Activated CD4-positive, alpha-beta T cell treated with anti-CD3 and anti-CD28 coated beads for 36 hours (primary cell): ENCODE data around the gene AMY1B. TPM values are rescaled to one million over a fixed set of nuclear protein-coding genes. Genes with fewer than 3 reads are reported as not detected.
"Not testable (repeated sequence)": the region's sequence is repeated elsewhere in the genome, so short reads cannot be mapped to it uniquely, and the experiment has no call there.

Experiments used
- ATAC-seq: fragments of 200-7000 bp; cut with Tn5 transposase; one replicate; pipeline ENCODE4 v1.10.0; 2021; ENCODE audit warnings: mild to moderate bottlenecking, moderate library complexity
- CTCF ChIA-PET: fragments of 350-600 bp; sonication (Branson Sonifier 250); formaldehyde crosslinking; loops from one replicate; lab custom pipeline; 2021; ENCODE audit warnings: antibody characterized with exemption; lab: Charles Lee
- POLR2A ChIA-PET: fragments of 350-600 bp; sonication (Branson Sonifier 250); formaldehyde crosslinking; loops from one replicate; lab custom pipeline; 2021; ENCODE audit warnings: antibody characterized with exemption, inconsistent platforms; lab: Charles Lee
- DNase-seq: peaks from one replicate; pipeline ENCODE4 v3.0.0-alpha.2; 2020
- H3K27ac Mint-ChIP-seq: one replicate; pipeline ENCODE4 v1.8.0; 2021; ENCODE audit warnings: mixed read lengths
- H3K27me3 Mint-ChIP-seq: one replicate; pipeline ENCODE4 v1.8.0; 2021; ENCODE audit warnings: mixed read lengths
- H3K36me3 Mint-ChIP-seq: one replicate; pipeline ENCODE4 v1.8.0; 2021; ENCODE audit warnings: low read depth, mixed read lengths
- H3K4me1 Mint-ChIP-seq: one replicate; pipeline ENCODE4 v1.8.0; 2021; ENCODE audit warnings: mixed read lengths
- H3K4me3 Mint-ChIP-seq: one replicate; pipeline ENCODE4 v1.8.0; 2021; ENCODE audit warnings: mild to moderate bottlenecking, moderate library complexity, mixed read lengths
- H3K9me3 Mint-ChIP-seq: one replicate; pipeline ENCODE4 v1.8.0; 2021; ENCODE audit warnings: low read depth, mixed read lengths
- intact Hi-C, 2 experiments: fragments of 100-400 bp; cut with DNase I in 1 of 2; cut with micrococcal nuclease in 1 of 2; formaldehyde crosslinking; loops; one replicate each; pipeline versions ENCODE4 v1.14.2 to v1.15.1; 2022 to 2024; cut with DNase I, micrococcal nuclease
- total RNA-seq, 2 experiments: library from RNA; stranded (reverse); gene quantifications; one replicate each; pipeline ENCODE4 v1.2.3, GENCODE V29; 2021

The AMY1B gene
- not detected for total RNA-seq

- POLR2A ChIA-PET, H3K36me3 Mint-ChIP-seq, CTCF ChIA-PET, H3K4me1 Mint-ChIP-seq, DNase-seq, ATAC-seq, H3K27ac Mint-ChIP-seq, H3K27me3 Mint-ChIP-seq, intact Hi-C loops, H3K9me3 Mint-ChIP-seq, H3K4me3 Mint-ChIP-seq: not testable (repeated sequence)
Measured at GRCh38 chr1:103696110-103696509, at the start of gene AMY1B. TSS of gene AMY1B (minus strand) at chr1:103696210. CDS start at chr1:103695639, 571 bp downstream.

- H3K36me3 Mint-ChIP-seq, result not testable (repeated sequence)
Measured at GRCh38 chr1:103745040-103745439, 49.0 kb upstream of the AMY1B start.

GRCh38 chr1:103744449-103744848, 48.4 kb upstream of the AMY1B start:
- H3K27me3 Mint-ChIP-seq, POLR2A ChIA-PET, H3K36me3 Mint-ChIP-seq, ATAC-seq, CTCF ChIA-PET, H3K4me1 Mint-ChIP-seq, H3K9me3 Mint-ChIP-seq, H3K27ac Mint-ChIP-seq, H3K4me3 Mint-ChIP-seq, DNase-seq, intact Hi-C loops: not testable (repeated sequence)

More at GRCh38 chr1:103745040-103745439, 49.0 kb upstream of the AMY1B start:
- CTCF ChIA-PET, H3K4me3 Mint-ChIP-seq, POLR2A ChIA-PET, H3K9me3 Mint-ChIP-seq, H3K27ac Mint-ChIP-seq, DNase-seq, intact Hi-C loops, H3K4me1 Mint-ChIP-seq, H3K27me3 Mint-ChIP-seq, ATAC-seq: not testable (repeated sequence)

GRCh38 chr1:103738031-103738430, 42.0 kb upstream of the AMY1B start:
- POLR2A ChIA-PET, H3K27ac Mint-ChIP-seq, ATAC-seq, CTCF ChIA-PET, H3K4me3 Mint-ChIP-seq, H3K27me3 Mint-ChIP-seq, H3K4me1 Mint-ChIP-seq, intact Hi-C loops, DNase-seq, H3K36me3 Mint-ChIP-seq, H3K9me3 Mint-ChIP-seq: not testable (repeated sequence)

- H3K27me3 Mint-ChIP-seq, H3K9me3 Mint-ChIP-seq, ATAC-seq, DNase-seq, H3K36me3 Mint-ChIP-seq, CTCF ChIA-PET, POLR2A ChIA-PET, intact Hi-C loops, H3K4me3 Mint-ChIP-seq, H3K27ac Mint-ChIP-seq, H3K4me1 Mint-ChIP-seq: not testable (repeated sequence)
Measured at GRCh38 chr1:103735334-103735733, 39.3 kb upstream of the AMY1B start.

GRCh38 chr1:103721473-103721872, 25.5 kb upstream of the AMY1B start:
- H3K27me3 Mint-ChIP-seq, H3K36me3 Mint-ChIP-seq, CTCF ChIA-PET: not testable (repeated sequence)

GRCh38 chr1:103717404-103717803, 21.4 kb upstream of the AMY1B start:
- CTCF ChIA-PET, H3K4me3 Mint-ChIP-seq, H3K9me3 Mint-ChIP-seq, H3K27ac Mint-ChIP-seq, H3K27me3 Mint-ChIP-seq, POLR2A ChIA-PET, H3K4me1 Mint-ChIP-seq, DNase-seq, ATAC-seq, intact Hi-C loops, H3K36me3 Mint-ChIP-seq: not testable (repeated sequence)

More at GRCh38 chr1:103721473-103721872, 25.5 kb upstream of the AMY1B start:
- DNase-seq, intact Hi-C loops, POLR2A ChIA-PET, H3K9me3 Mint-ChIP-seq, H3K4me3 Mint-ChIP-seq, ATAC-seq, H3K27ac Mint-ChIP-seq, H3K4me1 Mint-ChIP-seq: not testable (repeated sequence)

- DNase-seq, ATAC-seq, POLR2A ChIA-PET, CTCF ChIA-PET, H3K4me1 Mint-ChIP-seq, H3K27me3 Mint-ChIP-seq, H3K4me3 Mint-ChIP-seq, H3K9me3 Mint-ChIP-seq, H3K27ac Mint-ChIP-seq, intact Hi-C loops, H3K36me3 Mint-ChIP-seq: not testable (repeated sequence)
Measured at GRCh38 chr1:103710381-103710780, 14.4 kb upstream of the AMY1B start.

- POLR2A ChIA-PET, H3K27me3 Mint-ChIP-seq, H3K9me3 Mint-ChIP-seq, ATAC-seq, intact Hi-C loops, H3K36me3 Mint-ChIP-seq, CTCF ChIA-PET, H3K4me3 Mint-ChIP-seq, DNase-seq, H3K27ac Mint-ChIP-seq, H3K4me1 Mint-ChIP-seq: not testable (repeated sequence)
Measured at GRCh38 chr1:103707670-103708069, 11.7 kb upstream of the AMY1B start.

GRCh38 chr1:103701256-103701655, 5.2 kb upstream of the AMY1B start:
- intact Hi-C loops, H3K27me3 Mint-ChIP-seq, H3K27ac Mint-ChIP-seq: not testable (repeated sequence)

GRCh38 chr1:103700669-103701068, 4.7 kb upstream of the AMY1B start:
- H3K27me3 Mint-ChIP-seq, intact Hi-C loops, DNase-seq, H3K4me1 Mint-ChIP-seq, H3K9me3 Mint-ChIP-seq, H3K36me3 Mint-ChIP-seq, POLR2A ChIA-PET, H3K27ac Mint-ChIP-seq, CTCF ChIA-PET, ATAC-seq, H3K4me3 Mint-ChIP-seq: not testable (repeated sequence)

More at GRCh38 chr1:103701256-103701655, 5.2 kb upstream of the AMY1B start:
- H3K9me3 Mint-ChIP-seq, DNase-seq, H3K4me1 Mint-ChIP-seq, H3K36me3 Mint-ChIP-seq, POLR2A ChIA-PET, CTCF ChIA-PET, ATAC-seq, H3K4me3 Mint-ChIP-seq: not testable (repeated sequence)

- H3K27me3 Mint-ChIP-seq, H3K36me3 Mint-ChIP-seq, H3K27ac Mint-ChIP-seq, H3K4me3 Mint-ChIP-seq, H3K4me1 Mint-ChIP-seq, CTCF ChIA-PET, DNase-seq, ATAC-seq, POLR2A ChIA-PET, H3K9me3 Mint-ChIP-seq, intact Hi-C loops: not testable (repeated sequence)
Measured at GRCh38 chr1:103697430-103697829, 1.4 kb upstream of the AMY1B start.
